ENCODE data around the gene DIAPH1. TPM values are rescaled to one million over a fixed set of nuclear protein-coding genes. Genes with fewer than 3 reads are reported as not detected.

Gene DIAPH1
- total RNA-seq, 1 experiment from 2014 or later, result 26.0 TPM

DNA sequence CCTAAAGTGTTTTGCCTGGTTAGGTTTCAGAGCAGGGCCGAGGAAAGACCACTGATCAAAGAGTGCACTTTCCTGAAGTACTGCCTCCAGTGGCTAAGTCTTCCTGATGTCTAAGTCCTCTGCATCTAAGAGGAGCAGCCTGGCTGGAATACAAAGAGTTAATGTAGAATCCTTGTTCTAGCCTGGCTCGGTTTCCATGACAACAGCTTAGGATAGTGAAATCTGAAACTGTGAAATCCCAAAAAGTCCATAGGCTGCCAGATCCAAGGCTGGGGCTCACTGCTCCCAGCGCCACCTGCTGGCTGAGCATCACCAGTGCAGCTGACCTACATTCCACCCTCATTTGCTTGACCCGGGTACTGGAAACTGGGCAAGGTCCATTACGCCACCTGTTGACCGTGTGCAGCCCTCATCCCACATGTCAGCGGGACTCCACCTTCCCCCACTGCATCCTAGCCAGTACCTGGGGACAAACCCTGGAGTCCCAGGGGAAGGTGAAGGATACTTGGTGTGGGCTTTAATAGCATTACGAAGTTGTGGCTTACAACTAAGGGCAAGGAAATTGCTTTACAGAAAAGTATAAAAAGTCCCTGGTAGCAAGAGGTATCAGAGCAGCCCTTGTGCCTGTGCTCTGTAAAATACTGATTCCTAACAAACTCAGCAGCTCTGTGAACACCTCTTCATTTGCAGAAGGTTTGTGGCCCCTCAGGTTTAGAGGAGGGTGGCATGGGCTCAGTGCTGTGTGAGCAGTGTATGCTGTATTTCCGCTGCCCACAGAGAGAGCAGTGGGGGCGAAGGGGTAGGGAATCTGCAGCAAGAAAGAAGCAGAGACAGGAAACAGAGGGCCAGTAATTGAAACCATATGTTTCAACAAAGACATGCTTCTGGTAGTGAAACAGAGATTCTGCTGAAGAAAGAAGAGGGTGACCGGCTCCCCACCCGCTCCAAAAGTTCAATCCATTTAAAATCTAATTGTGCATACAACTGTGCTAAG is 93.9 kb downstream of the DIAPH1 start:
- DNase-seq (ENCODE audit: extremely low read depth, low read depth), result peak; percentile 89

DNA sequence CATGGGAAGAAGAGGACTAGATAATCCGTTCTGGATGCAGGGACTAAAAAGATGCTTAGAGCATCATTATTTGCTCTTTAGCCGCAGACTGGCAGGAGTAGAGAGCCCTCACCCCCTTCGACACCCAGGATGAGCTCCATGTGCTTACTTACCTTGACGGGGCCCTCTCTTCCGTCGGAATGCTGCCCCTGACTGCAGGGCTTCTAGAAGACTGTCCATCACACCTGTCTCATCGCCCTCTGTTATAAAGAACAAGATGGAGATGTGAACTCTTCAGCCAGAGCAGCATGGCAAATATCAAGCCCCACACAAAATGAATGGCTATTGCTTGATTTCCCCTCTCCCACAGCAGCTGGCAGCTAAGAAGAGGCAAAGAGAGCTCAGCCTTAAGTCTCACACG is 94.8 kb downstream of the DIAPH1 start:
- DNase-seq (ENCODE audit: extremely low read depth, low read depth), result no peak

DNA sequence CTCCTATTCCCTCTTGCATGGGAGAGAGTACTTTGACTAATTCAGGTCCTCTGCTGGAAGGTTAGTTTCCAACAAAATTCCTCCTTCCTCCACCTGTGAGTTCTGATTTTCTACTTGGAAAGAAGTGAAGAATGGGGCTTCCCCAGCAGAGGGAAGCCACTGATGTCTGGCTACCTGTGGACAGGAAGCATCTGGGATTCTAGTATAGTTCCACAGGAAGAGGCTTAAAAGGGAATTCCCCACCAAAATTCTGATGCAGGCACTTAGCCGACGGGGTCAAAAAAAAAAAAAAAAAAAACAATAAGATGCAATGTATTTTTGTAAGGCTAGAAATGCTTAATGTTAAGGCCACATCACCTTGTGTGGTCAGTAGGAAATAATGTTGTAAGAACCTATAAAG is 96.5 kb downstream of the DIAPH1 start:
- DNase-seq (ENCODE audit: extremely low read depth, low read depth), result no peak

DNA sequence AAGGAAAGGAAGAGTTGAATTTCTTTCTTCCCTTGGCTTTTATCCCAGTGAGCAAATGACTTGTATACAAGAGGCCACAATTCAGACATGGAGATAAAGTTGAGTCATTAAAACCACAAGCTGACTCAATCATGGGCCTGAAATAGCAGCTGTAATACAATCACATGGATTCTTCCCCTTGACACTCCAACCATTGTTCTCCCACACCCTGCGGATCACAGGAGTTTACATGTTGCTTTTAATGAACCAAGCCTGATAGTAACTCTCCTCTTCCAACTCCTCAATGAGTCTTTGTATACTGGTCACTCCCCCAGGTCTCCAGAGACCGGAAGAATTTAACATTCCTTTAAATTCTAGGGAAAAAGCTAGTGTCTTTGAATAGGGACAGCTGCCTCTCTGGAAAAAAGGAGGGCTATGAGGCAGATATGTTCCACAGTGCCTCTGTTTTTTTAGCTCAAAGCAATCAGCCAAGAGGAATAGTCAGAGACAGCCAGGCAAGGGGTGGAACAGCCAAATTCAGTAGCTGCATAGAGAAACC is 97.5 kb downstream of the DIAPH1 start:
- peak; percentile 86 for DNase-seq (ENCODE audit: extremely low read depth, low read depth)

DNA sequence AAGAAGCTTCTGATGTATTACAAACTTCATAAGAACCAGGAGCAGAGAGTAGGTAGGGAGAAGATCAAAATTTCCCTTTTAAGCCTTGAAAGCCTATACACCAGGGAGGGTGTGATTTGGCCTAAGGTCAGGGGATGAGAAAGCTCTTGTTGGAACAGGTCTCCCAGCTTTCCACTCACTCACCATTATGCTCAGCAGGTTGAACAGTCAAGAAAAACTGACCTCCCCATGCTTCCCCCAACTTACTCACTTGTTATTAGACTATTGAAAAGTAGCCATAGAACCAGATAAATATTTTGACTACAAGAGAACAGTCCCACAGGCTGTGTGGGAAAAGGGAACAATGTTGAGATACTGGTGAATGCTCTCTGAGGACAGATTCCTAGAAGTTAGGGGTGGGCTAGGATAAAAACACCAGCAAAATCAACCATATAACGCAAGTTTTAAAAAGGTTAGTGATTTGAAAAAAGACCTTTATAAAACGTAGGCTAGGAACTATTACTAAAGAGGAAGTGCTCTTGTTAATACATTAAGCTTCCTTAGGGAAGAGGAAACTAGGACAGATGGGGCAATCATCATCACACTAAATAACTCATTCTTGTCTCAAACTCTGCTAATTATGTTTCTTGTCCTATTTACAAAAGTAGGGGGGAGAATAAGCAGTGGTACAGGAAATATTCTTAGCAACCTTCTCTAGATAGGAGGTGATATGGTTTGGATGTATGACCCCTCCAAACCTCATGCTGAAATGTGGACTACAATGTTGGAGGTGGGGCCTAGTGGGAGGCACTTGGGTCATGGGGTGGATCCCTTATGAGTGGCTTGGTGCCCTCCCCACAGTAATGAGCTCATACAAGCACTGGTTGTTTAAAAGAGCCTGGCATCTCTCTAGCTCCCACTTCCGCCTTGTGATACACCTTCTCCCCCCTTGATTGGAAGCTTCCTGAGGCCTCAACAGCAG is 98.9 kb downstream of the DIAPH1 start:
- DNase-seq (ENCODE audit: extremely low read depth, low read depth), result no peak

DNA sequence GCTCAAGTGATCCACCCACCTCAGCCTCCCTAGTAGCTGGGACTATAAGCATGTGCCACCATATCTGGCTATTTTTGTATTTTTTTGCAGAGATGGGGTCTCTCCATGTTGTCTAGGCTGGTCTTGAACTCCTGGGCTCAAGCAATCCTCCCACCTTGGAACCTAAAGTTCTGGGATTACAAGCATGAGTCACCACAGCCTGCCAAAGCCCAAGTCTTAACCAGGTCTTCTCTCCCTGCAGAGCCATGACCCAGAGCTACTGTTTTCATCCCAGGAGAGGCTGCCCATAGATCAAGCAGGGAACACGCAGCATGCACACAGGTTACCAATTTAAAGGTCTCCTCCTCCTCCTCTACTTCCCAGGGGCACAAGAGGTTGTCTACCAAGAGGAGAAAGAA is 100.2 kb downstream of the DIAPH1 start:
- DNase-seq (ENCODE audit: extremely low read depth, low read depth), result no peak

DNA sequence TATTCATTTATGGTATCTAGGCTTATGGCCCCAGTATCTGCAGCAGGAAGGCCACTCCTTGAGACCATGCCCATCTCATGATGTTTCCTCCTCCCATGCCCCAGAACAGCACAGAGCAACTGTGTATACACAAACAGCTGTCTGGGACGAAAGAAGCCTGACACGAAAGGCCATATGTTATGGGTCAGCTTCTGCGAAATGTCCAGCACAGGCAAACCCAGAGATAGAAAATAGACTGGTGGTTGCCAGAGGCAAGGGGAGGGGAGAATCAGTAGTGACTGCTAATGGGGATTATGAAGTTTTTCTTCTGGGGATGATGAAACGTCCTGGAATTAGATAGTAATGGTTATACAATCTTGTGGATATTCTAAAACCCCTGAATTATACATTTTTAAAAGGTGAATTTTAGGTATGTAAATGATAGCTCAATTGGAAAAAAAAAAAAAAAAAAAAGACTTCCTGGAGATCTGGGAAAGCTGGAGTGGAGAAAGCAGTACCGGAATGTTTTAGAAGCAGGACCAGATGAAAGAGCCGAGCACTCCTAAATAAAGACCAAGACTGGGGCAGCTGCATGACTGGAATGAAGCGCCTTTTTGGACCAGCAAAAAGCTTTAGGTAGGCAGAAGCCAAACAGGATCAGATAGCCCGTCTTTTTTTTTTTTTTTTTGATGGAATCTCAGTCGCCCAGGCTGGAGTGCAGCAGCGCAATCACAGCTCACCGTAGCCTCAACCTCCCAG is 100.8 kb downstream of the DIAPH1 start:
- DNase-seq (ENCODE audit: extremely low read depth, low read depth), result no peak

DNA sequence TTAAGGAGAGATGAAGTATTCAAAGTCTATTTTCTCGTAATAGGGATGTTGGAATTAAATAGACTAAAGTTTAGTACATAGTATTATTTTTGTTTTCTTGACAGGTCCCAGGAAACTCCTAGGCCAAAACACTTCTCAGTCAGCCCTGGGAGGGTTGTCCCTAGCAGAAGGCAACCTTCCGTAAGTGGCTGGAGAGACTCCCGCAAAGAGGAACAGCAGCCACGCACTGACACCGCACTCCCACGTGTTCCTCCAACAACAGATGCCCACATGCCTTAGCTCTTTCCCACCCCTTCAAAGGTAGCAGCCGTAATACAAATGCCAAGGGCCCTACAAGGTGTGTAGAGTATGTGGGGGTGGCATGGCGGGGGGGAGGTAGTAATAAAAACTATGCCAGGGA is 101.5 kb downstream of the DIAPH1 start:
- DNase-seq (ENCODE audit: extremely low read depth, low read depth), result no peak

DNA sequence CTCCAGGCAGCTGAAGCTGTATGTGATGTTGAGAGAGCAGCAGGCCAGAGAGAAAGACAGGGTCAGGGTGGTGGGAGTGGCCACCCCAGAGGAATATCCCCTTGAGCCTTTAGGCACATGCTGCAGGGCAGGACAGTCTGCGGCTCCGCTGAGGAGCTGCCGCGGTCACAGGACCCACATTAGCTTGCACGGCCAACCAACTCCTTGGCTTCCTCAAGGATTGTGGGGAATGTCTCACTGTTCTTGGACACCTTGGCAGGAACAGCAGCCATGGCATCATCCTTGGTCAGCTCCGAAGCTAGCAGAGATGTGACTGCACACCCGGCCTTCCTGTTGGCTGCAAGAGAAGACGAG is 102.2 kb downstream of the DIAPH1 start:
- DNase-seq (ENCODE audit: extremely low read depth, low read depth), result no peak

DNA sequence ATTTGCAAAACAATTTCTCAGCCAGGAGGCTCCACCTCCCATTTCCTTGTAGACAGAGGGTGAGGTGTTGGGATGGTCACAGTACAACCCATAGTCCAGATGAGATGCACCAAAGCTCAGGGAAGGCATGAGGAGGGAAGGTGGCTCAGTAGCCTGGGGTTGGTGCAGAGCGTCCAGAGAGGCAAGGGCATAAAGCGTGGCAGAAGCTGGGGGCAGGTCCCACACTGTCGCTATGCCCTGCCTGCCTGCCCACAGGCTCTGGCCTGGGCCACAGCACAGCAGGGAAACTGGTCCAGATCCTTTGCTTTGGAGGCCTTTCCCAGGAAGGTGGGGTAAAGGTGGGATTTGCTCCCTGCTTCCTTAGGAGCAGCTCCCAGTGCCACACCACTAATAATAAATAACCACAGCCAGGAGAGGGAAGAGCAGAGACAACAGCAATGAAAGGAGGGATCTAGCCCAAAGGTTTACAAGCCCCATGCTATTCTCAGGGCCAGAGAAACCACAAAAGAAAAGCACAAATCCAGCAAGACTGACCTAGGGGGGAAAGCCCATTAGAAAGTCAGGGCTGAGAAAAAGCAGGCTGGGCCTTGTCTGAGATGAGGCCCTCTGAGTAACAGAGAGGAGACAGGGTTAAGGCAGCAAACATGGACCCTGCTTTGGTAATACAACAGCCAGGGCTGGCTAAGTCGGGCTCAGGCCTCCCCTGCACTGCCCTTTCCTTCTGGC is 102.7 kb downstream of the DIAPH1 start:
- DNase-seq (ENCODE audit: extremely low read depth, low read depth), result no peak

DNA sequence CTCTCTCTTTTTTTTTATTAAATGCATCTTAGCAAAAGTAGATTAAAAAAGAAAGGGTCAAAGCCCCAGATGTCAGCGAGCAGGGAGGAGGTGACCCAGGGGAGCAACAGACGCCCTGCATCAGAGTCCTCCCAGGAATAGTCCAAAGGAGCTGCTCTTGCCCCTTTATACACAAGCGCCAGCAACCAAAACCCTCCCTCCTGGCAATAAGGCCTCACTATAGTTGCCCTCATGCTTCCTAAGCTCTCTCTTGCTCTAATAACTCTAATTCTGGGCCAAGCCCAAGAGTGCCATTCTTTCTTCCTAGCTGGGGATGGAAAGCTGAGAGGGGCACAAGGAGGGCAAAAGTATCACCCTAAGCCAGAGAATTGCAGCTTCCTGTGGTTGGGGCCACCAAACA is 103.7 kb downstream of the DIAPH1 start:
- no peak for DNase-seq (ENCODE audit: extremely low read depth, low read depth)

DNA sequence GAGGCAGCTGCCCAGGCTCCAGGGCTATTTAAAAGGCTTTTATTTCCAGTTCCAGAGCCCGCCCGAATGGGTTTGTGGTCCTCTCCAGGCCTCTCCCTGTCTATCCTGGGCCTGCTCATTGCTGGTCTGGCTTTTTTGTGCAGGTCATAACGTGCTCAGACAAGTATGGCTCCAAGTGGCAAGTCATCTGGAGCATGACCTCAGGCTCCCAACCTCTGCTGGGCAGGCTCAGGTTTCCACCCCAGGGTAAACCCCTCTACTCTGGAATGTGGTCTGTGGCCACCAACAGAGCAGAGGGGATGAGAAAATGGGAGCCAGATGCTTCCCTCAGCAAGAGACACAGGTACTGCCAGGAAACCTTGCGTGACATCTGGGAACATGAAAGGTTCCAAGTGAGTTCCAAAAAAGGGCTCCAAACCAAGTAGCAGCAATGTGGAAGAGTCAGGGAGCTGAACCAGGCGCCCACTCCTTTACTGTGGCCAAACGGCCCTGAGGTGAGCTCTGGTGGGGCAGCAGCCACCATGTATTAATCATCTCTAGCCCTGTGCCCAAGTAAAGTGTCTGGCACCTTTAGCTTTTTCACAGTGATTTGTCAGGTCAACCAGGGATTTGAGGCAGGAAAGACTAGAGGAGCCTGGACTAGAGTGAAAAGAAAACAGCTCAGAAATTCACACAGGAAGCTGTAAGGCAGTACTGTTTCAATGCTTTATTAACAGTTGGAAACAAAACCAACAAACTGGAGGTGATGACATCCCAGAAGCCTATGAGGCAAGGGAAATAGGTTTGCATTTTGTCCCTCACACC is 104.3 kb downstream of the DIAPH1 start:
- peak; percentile 40 for DNase-seq (ENCODE audit: extremely low read depth, low read depth)

DNA sequence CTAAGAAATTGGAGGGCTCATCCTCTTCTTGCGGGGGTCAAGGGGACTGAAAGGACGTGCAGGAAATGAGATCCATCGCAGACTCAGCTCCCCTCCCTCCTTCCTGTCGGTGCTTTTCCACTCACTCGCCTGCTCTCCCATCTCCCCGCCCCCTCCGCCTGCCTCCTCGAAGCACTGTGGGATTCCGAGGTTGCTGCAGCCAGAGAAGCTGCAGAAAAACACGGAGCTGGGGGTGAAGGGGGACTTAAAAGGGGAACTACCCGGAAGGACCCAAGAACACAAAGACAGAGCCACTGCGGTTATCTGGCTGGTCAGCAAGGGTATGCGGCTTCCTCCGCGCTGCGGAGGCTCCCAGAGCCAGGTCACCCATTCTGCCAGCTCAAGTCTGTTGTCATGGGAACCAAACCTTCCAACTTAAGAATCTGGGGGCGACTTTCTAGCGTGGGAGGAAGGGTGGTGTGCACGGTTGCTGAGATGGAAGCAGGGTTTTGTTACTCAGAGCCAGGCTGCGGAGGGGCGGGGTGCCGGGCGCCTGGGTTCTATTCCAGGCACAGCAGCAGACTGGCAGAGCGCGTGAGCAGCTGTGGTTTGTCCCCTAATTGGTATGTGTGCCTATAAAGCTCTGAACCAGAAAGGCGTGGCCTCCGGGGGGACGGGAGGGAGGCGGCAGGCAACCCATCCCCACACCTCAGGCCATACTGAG is 105.0 kb downstream of the DIAPH1 start:
- no peak for DNase-seq (ENCODE audit: extremely low read depth, low read depth)

DNA sequence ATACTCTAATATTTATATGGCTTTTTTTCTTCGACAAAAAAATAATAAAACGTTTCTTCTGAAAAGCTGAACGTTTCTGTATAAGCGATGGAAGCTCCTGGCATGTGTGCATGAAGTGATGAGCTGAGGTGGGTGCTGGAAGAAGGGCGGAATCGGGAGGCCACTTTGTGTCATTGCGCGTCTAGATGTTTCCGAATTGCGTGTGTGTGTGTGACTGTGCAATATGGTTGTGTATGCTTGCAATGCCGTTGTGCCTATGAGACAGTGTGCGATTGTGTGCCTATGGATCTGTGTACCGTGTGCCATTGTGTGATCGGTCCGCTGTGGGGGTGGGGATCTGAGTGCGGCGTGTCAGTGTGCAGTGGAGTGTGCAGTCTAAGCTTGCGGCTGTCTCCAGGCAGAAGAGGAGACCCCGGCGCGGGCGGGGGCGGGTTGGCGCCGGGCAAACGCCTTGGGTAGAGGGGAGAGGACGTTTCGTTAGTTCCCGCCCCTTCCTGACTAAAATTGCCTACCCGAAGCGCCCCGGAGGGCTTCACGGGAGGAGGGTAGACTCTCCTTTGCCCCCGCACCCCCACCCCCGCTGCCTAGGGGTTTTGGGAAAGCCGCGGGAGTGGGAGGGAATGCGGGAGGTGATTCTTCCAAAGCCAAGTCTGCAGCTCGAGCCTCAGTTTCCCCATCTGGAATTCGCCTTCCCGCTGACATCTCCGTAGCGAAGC is 105.7 kb downstream of the DIAPH1 start:
- DNase-seq (ENCODE audit: extremely low read depth, low read depth), result no peak

DNA sequence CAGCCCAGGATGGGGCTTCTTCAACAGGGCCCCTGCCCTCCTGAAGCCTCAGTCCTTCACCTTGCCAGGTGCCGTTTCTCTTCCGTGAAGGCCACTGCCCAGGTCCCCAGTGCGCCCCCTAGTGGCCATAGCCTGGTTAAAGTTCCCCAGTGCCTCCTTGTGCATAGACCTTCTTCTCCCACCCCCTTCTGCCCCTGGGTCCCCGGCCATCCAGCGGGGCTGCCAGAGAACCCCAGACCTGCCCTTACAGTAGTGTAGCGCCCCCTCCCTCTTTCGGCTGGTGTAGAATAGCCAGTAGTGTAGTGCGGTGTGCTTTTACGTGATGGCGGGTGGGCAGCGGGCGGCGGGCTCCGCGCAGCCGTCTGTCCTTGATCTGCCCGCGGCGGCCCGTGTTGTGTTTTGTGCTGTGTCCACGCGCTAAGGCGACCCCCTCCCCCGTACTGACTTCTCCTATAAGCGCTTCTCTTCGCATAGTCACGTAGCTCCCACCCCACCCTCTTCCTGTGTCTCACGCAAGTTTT is 106.3 kb downstream of the DIAPH1 start:
- peak; percentile 34 for DNase-seq (ENCODE audit: extremely low read depth, low read depth)

DNA sequence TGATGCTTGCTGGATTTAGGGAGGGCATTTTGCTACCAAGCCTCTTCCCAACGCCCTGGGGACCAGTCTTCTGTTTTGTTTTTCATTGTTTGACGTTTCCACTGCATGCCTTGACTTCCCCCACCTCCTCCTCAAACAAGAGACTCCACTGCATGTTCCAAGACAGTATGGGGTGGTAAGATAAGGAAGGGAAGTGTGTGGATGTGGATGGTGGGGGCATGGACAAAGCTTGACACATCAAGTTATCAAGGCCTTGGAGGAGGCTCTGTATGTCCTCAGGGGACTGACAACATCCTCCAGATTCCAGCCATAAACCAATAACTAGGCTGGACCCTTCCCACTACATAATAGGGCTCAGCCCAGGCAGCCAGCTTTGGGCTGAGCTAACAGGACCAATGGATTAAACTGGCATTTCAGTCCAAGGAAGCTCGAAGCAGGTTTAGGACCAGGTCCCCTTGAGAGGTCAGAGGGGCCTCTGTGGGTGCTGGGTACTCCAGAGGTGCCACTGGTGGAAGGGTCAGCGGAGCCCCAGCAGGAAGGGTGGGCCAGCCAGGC is 107.0 kb downstream of the DIAPH1 start:
- no peak for DNase-seq (ENCODE audit: extremely low read depth, low read depth)
